Measurements from ENCODE around the gene SMCO3.

- TF ChIP-seq ZNF12 (CRISPR knock-in tag; IDR thresholded peaks at IDR 0.05): no peak
- TF ChIP-seq ZNF362 (CRISPR knock-in tag; IDR thresholded peaks at IDR 0.05; ENCODE audit: borderline replicate concordance): no peak
- no peak for TF ChIP-seq GABPA (IDR thresholded peaks at IDR 0.05; ENCODE audit: low read depth, low read length)
- no peak for TF ChIP-seq GABPA (CRISPR knock-in tag; IDR thresholded peaks at IDR 0.05; ENCODE audit: low read depth)
- TF ChIP-seq CREM (IDR thresholded peaks at IDR 0.05): no peak
- TF ChIP-seq CREM (CRISPR knock-in tag; IDR thresholded peaks at IDR 0.05): no peak
Measured at GRCh38 chr12:14839262-14839661, 25.3 kb upstream of the SMCO3 start.
